SIG-M5 treated with dmso at 0.1 percent for 504 hours (cell line): ENCODE results near the gene CCDC85C.

Experiments used
- DNase-seq: peaks from one replicate; lab custom pipeline; 2025; ENCODE audit not compliant: unreplicated experiment; lab: John Stamatoyannopoulos, UW

The CCDC85C gene

DNA sequence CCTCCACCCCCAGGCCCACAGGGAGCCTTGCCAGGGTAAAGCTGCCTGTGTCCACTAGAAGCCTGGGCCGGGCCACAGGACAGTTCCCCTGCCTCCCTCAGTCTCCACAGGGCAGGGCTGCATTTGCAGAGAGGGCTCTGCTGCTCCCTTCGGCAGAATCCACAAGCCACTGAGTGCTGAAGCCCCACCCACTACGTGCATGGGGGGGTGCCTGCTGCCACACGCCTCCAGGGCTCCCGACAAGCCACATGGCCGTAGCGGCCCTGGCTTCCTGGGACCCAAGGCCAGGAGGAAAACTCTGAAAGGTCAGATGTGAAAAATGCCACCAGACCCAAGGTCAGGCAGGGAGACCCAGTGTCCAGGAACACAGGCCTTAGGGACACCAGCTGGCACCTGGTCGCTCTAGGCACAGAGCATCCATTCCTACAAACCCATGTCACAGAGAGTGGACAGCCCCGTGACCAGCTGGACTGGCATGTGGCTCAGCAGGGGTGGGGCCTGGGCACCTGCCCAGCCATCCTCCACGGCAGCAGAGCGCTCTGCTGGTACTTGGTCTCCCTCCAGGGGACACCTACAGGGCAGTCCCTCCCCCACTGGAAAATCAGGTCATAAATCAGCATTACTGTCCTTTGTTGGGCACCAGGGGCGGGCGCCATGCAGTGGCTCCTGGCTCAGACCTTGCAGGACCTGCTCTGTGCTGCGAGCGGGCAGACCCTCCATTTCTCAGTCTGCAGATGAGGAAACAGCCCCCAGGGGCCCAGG lies 42.9 kb downstream of the CCDC85C start:
- DNase-seq: no peak

DNA sequence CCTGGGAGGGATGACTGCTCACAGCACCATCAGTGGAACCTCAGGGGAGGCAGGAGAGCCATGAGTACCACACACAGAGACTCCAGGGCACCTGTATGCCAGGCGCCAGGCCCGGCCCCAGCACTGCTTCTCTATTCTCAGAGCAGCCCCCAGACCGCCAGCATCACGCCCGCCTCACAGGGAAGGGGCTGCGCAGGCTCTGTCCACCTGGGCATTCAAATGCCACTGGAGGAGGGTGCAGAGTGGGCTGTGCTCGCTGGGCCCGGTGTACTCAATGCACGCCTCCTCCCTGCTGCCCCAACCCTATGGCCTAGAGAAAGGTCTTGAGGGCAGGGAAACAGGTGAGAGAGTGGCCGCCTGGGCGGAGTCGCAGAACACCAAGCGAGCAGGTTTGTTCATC lies 43.6 kb downstream of the CCDC85C start:
- DNase-seq: no peak

DNA sequence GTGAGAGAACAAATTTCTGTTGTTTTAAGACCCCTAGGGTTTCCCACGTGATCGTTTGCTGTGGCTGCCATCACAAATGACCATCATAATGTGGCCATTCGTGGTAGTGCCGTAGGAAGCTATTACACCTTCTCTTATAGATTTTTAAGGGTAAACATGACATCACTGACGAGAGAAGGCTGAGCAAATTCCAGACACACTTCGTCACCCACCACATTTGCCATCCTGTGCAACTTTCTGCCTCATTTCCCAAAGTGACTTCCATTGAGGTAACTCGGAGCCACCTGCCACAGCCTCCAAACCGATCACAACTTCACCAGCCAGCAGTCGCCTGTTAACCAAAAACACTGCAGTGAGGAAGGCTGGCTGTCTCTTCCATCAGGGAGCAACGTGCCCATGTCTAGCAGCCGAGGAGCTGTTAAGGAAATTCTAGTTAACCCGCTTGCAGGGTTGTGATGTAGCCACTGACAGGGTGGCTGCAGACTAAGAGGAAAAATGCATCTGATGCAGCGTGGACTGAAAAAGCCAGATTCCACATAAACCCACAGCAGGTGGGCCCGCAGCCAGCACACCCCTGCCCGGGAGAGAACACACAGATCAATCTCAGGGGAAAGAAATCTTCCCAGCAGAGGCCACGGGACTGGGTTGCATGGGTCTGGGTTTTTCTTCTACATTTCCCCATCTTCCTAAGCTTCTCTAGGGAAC lies 44.6 kb downstream of the CCDC85C start:
- DNase-seq: no peak

DNA sequence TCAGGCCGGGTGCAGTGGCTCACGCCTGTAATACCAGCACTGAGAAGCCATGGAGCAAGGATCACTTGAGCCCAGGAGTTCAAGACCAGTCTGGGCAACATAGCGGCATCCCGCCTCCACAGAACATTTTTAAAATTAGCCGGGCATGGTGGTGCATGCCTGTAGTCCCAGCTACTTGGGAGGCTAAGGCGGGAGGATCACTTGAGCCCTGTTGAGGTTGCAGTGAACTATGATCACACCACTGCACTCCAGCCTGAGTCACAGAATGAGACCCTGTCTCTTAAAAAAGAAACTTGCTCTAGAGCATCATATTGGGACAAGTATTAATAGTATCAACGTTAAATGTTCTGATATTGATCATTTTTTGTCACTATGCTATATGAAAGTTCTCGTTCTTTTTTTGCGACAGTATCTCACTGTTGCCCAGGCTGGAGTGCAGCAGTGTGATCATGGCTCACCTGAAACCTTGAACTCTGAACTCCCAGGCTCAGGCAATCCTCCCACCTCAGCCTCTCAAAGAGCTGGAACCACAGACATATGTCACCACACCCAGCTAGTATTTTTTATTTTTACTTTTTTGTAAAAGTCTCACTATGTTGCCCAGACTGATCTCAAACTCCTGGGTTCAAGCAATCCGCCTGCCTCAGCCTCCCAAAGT lies 47.7 kb downstream of the CCDC85C start:
- DNase-seq: no peak

DNA sequence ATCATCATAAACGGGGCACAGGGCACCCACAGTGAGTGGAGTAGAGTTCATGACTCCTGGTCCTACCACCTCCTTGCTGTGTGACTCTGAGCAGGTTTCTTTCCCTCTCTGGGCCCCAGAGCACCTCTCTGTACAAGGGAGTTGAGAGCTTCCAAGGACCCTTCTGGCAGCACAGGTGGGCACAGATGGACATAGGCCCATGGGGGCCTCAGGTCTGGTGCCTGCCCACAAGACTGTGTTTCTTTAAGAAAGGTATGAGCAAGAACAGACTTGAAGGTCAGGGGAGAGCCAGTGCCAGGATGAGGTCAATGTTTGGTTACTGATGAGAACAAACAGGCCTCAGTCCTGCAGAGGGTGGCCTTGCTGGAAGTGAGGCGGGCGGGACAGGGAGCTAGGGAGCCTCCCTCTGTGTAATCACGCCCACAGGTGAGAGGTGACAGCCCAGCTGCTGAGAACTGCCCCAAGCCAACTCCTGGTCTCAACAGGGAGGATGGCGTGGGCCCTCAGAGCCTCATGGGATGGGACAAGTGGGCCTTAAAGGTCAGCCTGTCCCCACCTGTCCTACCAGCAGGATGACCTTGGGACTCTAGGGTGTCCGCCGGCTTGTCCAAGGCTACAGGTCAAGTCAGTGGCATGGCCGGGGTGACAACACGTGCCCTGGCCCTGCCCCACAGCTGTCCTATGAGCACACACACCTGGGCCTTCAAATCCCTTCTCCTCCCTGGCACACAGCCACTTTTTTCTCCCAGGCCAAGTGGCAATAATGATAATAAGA lies 49.1 kb downstream of the CCDC85C start:
- DNase-seq: no peak

DNA sequence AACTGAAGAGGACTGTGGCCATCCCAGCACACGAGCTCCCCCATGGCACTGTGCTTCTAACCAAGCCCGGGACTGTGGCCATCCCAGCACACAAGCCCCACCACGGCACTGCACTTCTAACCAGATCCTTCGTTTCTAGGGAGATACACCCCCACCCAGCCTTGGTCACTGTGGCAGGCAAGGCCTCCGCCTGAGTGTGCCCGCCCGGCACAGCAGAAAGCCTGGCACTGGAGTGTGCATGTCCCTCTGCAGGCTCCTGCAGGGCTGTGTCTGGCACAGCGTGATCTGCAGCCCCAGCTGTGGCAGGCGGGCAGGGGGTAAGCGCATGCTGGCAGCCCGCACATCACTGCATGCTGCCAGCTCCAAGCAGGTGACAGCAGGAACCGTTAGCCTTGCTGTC lies 49.8 kb downstream of the CCDC85C start:
- DNase-seq: no peak

DNA sequence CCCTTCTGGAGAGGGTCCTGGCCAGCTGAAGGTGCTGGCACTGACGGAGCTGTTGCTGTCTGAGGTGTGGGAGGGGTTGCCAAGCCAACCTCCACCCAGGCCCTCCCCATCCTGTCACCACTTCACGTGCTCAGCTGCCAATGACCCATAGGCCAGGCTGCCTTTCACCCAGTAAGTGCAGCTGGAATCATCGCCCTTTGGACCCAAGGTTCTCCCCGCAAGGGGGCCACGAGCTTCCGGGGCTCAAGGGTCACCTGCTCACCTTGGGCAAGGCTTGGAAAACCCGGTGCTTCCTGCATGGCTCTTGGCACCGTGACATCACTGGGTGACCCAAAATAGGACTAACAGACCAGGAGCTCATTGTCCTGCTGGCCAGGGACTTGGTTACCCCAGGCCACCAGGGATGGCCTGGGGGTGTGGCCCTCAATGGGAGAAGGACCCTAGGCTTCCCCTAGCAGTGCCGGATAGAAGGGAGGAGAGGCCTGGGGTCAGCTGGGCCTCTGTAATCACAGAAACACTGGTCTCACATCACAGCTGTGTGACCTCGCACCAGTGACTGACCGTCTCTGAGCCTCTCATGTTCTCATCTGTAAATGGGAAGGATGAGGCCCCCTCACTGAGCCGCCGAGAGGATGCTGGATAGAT lies 51.3 kb downstream of the CCDC85C start:
- no peak for DNase-seq

DNA sequence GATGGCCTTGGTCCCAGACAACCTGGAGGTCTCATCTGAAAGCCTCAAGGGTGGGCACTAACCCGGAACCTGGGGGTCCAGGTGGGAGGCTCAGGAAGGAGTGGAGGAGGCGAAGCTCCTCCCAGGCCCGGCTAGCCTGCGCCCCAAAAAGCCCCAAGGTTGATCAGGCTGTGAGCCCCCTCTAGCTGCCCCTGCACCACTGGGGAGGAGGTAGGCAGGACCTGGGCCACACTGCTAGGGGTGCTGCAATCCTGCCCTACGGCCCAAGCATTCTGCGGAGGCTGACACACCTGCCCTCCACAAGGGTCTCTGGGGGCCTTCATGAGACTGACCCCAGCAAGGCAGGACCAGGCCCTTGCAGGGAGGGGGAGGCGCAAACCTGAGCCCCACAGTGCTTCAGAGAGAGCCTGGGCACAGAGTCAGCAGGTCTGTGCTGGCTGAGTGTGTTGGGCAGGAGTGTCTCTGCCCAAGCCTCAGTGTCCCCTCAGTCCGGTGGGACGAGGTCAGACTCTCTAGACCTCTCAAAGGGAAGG lies 51.9 kb downstream of the CCDC85C start:
- no peak for DNase-seq

DNA sequence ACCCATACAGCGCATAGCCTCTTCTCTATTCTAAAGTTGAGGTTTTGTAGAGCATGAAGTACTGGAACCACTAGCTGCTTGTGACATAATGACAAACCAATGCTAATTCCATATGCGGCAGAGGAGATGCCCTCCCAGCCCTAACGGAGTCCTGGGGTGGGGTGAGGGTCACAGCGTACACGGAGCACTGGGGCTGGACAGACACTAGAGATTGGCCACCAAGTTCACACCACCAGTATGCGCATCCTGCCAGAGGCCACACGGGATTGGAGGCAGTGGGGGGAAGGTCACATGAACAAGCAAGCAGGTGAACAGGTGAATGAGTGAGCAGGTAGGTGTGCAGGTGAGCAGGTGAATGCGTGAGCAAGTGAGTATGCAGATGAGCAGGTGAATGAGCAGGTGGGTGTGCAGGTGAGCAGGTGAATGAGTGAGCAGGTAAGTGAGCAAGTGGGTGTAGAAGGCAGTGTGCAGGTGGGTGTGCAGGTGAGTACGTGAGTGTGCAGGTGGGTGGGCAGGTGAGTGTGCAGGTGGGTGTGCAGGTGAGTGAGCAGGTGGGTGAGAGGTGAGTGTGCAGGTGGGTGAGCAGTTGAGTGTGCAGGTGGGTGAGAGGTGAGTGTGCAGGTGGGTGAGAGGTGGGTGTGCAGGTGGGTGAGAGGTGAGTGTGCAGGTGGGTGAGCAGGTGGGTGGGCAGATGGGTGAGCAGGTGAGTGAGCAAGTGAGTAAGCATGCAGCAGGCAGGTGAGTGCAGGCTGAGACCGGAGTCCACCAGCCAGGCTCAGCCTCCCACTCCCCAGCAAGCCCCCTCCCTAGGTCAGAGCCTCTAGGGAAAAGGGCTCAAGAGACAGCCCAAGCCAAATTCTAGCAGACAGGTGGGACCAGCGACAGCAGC lies 52.7 kb downstream of the CCDC85C start:
- no peak for DNase-seq

DNA sequence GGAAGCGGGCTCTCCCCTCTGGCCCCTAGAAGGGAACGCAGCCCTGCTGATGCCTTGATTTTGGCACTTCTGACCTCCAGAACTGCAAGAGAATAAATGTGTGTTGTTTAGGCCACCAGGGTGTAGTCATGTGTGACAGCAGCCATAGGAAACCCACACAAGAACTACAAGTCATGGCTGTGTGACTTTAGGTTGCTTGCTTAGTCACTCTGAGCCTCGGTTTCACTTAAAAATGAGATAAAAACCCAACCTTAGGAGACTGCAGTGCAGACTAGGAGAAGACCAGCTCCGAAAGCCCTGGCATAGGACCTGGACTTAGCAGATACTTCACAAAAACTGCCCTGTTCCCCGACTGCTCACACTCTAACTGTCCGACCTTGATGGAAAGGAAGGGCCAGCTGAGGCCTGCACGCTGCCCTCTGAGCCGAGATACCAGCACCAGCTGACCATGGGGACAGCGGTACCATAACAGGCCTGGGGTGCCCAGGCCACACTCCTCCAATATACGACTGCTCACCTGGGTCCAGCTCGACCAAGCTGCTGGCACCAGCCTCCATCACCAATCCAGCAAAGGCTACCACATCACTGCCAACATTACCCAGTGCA lies 53.5 kb downstream of the CCDC85C start:
- no peak for DNase-seq

DNA sequence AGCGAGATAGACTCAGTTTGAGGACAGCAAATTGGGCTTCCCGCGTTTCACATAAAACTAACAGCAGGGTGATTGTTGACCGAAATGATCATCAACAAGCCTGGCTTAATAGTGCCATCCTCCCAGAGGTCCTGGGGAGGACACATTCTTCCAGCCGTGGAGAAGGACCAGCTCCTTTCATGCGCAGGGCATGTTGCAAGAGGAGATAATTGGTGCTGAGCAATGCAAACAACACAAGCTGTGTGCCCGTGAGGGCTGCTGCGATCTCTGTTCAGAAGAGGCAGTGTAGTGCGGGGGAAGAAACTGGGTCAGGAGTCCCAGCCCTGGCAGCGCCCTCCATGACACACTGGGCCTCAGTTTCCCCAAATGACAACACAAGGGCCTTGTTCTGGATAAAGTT lies 54.3 kb downstream of the CCDC85C start:
- no peak for DNase-seq

DNA sequence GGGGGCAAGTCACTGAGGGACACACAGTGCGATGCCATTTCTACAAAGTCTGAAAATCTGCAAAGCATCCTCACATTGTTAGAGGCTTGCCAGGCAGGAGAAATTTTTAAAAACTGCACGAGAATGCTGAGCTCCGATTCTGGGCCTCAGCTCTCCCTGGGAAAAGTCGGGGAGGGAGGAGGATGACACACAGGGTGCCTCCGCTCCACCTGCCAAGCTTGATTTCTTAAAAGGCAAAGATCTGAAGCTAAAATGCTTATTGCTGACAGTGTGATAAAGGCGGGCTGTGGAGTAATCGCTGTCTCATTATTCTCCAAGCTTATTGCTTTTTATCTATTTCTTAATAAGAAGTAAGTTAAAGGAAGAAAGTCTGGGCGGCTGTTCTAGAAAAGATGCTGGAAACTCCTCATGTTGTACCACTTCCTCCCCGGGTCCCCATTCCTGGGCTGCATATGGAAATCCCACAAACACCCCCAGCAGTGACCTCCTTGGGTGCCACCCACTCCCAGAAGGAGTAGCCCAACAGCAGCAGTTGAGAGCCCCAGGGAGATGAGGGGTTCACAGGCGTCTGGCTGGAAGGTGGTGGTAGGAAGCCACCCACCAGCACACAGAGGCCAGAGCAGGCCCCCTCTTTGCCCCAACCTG lies 55.0 kb downstream of the CCDC85C start:
- DNase-seq: no peak

DNA sequence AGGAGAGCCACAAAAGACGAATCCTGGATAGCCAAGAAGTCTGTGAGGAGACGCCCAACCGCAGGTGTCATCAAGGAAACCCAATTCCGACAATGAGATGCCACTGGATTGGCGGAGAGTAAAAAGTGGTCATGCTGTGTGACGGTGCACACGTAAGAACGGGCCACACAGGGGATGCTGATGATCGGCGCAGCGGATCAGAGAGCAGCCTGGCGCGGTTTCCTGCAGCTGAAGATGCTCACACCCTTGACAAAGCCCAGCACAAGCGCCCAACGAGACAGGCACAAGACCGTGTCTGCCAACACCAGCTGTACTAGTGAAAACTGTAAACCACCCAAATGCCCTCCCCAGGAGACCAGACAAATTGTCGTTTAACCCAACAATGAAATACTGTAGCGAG lies 55.8 kb downstream of the CCDC85C start:
- DNase-seq: no peak

DNA sequence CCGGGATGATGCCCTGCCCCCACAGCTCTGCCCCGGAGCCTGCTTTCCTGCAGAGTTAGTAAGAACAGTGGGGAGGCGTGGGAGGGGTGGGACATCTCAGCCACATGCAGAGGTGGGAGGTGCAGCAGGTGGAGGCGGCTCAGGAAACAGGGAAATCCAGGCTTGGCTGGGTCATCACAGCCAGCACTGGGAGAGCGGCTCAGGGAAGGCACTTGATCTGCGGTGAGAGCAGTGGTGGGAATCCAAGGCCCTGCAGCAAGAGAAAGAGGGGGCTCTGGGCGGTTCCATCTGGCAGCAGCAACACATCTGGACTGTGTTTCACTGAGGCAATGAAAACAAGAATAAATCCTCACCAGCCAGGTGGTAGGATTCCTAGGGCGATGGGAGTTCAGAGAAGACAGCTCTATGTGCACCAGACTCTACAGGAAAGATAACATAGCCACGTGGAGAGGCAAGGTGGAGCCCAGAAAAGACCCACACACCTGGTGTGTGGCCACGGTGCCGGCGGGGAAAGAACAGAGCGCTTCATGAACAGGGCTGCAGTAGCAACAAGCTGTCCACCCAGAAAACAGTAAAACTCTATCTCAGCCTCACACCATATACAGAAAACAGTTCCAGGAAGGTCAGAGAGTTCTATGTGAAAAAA lies 57.6 kb downstream of the CCDC85C start:
- DNase-seq: no peak

DNA sequence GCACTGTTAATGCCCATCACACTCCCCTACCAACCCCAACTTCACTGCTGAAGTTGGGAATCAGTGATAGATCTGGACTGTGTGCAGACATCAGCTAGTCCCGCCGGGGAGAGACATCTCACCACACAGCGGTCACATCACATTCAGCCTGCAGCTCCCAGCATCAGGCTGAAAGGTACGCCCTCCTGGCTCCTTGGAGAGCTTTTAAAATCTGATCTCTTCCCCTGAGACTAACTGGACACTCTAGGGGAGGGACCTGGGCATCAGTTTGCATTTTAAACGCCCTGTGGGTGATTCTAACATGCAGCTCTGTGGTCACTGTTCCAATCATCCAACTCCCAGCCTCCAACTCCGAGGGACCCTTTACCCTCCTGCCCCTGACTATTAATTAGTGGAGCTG lies 58.4 kb downstream of the CCDC85C start:
- DNase-seq: no peak

DNA sequence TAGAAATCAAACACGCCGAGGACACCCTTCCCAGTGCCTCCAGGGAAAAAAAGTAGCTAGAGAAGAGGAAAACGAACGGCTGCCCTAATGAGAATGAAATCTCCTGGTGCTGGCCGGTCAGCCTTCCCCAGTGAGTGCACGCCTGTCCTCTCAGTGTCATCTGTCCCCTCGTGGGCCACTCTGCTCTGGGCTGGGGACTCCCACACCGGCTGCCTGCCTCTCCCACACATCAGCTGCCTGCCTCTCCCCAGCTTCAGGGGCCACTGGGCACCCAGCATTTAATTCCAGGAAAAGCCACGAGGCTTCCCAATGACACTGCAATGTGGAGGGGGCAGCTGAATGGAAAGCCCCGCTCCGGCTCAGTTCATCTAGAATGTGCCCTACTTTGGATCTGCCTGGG lies 59.0 kb downstream of the CCDC85C start:
- DNase-seq: no peak

DNA sequence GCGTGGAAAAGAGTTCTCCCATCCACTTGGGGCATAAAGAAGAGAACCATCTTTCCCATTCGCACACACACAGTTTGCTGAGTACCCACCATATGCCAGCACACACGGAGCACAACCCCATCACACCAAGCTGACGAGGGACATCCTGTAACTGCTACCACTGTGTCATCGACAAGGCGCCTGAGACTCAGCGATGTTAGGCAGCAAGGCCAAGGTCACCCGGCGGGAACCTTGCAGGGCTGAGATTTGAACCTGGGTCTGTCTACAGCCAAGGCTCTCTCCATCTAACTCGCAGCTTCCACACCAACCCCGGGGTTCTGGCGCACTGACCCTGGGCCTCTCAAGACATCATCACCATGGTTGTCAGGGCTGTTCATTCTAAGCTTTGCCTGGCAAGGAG lies 60.0 kb downstream of the CCDC85C start:
- no peak for DNase-seq

DNA sequence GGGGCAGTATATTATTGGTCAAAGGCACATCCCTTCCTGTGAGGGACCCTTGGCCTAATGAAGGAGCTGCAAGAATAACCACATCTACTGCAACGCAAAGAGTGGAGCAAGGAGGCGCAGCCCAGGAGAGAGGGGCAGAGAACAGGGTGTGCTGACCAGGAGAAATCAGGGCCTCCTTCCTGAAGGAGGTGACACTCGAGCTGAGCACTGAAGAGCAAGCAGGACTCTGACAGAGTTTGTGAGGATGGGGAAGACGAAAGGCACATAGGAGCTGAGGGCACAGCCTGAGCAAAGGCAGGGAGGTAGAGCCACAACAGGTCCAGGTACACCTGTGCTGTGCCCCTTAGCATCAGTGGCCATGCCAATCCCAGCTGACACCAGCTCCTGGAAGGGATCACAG lies 60.6 kb downstream of the CCDC85C start:
- DNase-seq: no peak
